Heart right ventricle (tissue), 16 donors: ENCODE data around the gene PLXNB2. TPM values are rescaled to one million over a fixed set of nuclear protein-coding genes. Genes with fewer than 3 reads are reported as not detected.

Experiments used
- ATAC-seq, 8 donors: fragments of 200-7000 bp; cut with Tn5 transposase; one replicate each; pipeline ENCODE4 v1.9.1; 2020; ENCODE audit warnings: mild to moderate bottlenecking in 8 of 8, moderate library complexity in 8 of 8, moderate number of reproducible peaks in 1 of 8
- DNase-seq, 2 donors: peaks; one replicate each; pipeline ENCODE4 v3.0.0-alpha.2; 2020
- H3K27ac ChIP-seq, 10 donors: fragments of 200-600 bp; sonication (generic) in 2 of 10; one replicate each; pipeline versions ENCODE4 v1.5.0 to v1.8.0; 2020 to 2022; ENCODE audit warnings: mild to moderate bottlenecking in 3 of 10
- H3K27me3 ChIP-seq, 7 donors: fragments of 200-600 bp; one replicate each; pipeline ENCODE4 v1.8.0; 2021 to 2022; ENCODE audit warnings: mild to moderate bottlenecking in 2 of 7
- H3K36me3 ChIP-seq, 9 donors: fragments of 200-600 bp; sonication (generic) in 1 of 9; one replicate each; pipeline versions ENCODE4 v1.5.0 to v1.8.0; 2020 to 2022; ENCODE audit warnings: mild to moderate bottlenecking in 2 of 9
- H3K4me1 ChIP-seq, 9 donors: fragments of 200-600 bp; sonication (generic) in 1 of 9; one replicate each; pipeline versions ENCODE4 v1.5.0 to v1.8.0; 2020 to 2022; ENCODE audit warnings: mild to moderate bottlenecking in 4 of 9
- H3K4me3 ChIP-seq, 10 donors: fragments of 200-600 bp; sonication (generic) in 2 of 10; one replicate each; pipeline versions ENCODE4 v1.5.0 to v1.8.0; 2020 to 2022; ENCODE audit warnings: mild to moderate bottlenecking in 7 of 10, moderate library complexity in 2 of 10
- H3K9me3 ChIP-seq, 11 donors: fragments of 200-600 bp in 10 of 11; sonication (generic) in 2 of 11; one replicate each; pipeline versions ENCODE4 v1.5.0 to v1.8.0; 2013 to 2022; ENCODE audit warnings: mild to moderate bottlenecking in 2 of 11, control low read depth in 1 of 11, moderate library complexity in 1 of 11
- CTCF ChIP-seq, 9 donors: fragments of 200-600 bp; sonication (generic) in 2 of 9; IDR thresholded peaks; one replicate each; pipeline versions ENCODE4 v1.5.0 to v1.8.0; 2021 to 2022; ENCODE audit warnings: antibody characterized with exemption in 9 of 9, mild to moderate bottlenecking in 5 of 9, moderate library complexity in 1 of 9
- WGBS, 2 donors: extraction: QIAGEN DNeasy Blood & Tissue Kit; methylation state at CpG; one replicate each; pipeline ENCODE4 v1.1.7; 2013; ENCODE audit warnings: inconsistent platforms in 1 of 2; 5-methylcytosine and 5-hydroxymethylcytosine counted together
- intact Hi-C, 10 donors: fragments of 100-400 bp; cut with DNase I; formaldehyde crosslinking; loops; one replicate each; pipeline versions ENCODE4 v1.11.1 to v1.14.2; 2022
- polyA plus RNA-seq, 2 donors: library from polyadenylated mRNA; stranded (reverse); fragments of 200-250 nt; gene quantifications; one replicate each; pipeline ENCODE4 v1.2.3, GENCODE V29; 2013
- total RNA-seq, 10 donors: library from RNA; stranded (reverse); fragmentation: NEBNext Ultra II Directional in 3 of 10; extraction: Animal tissue kit (Norgen Biotek cat#: 25700) in 3 of 10; gene quantifications; one replicate each; pipeline versions ENCODE4 v1.2.1 to v1.2.4, GENCODE V29; 2021 to 2023
- donor health status: Arrhythmogenic right ventricular cardiomyopathy.
- donor health status: ischemic (EF 13 %, LVEDD 7.1; RV severe dilation, severe dysfunction).
- donor health status: healthy with polysubstance abuse.
- donor health status: DM: no; HTN: yes; CAD: no.
- donor health status: DM: no; HTN: no; CAD: no.
- donor health status: ischemic (EF 25% LVEDD 6.9; RV normal size, moderate dysfunction).
- donor health status: ischemic (EF 25% LVEDD 5.7; RV mildly dilated, moderate dysfunction).
- donor health status: healthy.
- donor health status: DM: yes; HTN: yes; CAD: no.
- donor health status: Ischemic cardiomyopathy.
- donor health status: ischemic (EF 35%, LVEDD 5.7; RV mildly dilated, moderate dysfunction).
- donor health status: nonischemic (EF 11% LVEDD 7.7; RV severe dilation, severe dysfunction).
- donor health status: DM: yes; HTN: yes; CAD: no.
- donor health status: PGD.
- donor health status: ischemic (EF 29% LVEDD 5.4; RV normal size, mild dysfunction).
- donor health status: nonischemic (EF 23%, LVEDD 6.1; RV moderate dilation, normal function).

Gene PLXNB2
- total and polyA plus RNA-seq, 12 donors: 33.5 to 101 (median 57.8) TPM

DNA sequence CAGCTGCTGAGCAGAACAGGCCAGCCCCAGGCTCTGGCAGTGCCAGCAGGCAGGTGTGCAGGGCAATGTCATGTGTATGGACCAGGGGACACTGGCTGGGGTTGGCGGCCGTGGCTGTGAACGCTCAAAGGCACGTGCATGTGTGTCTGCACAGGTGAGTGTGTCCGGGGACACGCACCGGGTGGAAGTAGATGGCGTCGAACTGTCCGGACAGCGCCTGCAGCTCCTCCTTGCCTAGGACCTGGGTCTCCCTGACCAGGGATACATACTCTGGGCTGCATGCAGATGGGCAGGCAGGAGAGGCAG, 57.2 kb downstream of the PLXNB2 start:
- DNase-seq (no peak), ATAC-seq (no peak)
- TF ChIP-seq CTCF (IDR thresholded peaks at IDR 0.05): no peak
- no peaks in the 10 kb centered on the region for H3K27me3 ChIP-seq
- H3K4me1 ChIP-seq: peaks cover 16 to 54% (median 39%) of the 10 kb centered on the region in 9 donors
- H3K4me3 ChIP-seq: peak overlapping the region in 9 of 10 donors; percentile 65 to 94 (median 79)
- WGBS, 2 donors: 83 to 85% methylated on average over 11 of the region's 11 CpGs
- no peaks in the 10 kb centered on the region for H3K9me3 ChIP-seq
- H3K36me3 ChIP-seq: peaks cover 0 to 36% (median 0%) of the 10 kb centered on the region in 9 donors
- intact Hi-C loops: loop anchor here in 7 of 10 donors (5.0 kb wide), 4 partner anchors 77 to 247 kb away; partner anchors contain the start of genes DENND6B (in 3 of the 7) and PPP6R2 (in 2 of the 7)
- peak overlapping the region in 4 of 10 donors; percentile 72 to 85 (median 83) for H3K27ac ChIP-seq

DNA sequence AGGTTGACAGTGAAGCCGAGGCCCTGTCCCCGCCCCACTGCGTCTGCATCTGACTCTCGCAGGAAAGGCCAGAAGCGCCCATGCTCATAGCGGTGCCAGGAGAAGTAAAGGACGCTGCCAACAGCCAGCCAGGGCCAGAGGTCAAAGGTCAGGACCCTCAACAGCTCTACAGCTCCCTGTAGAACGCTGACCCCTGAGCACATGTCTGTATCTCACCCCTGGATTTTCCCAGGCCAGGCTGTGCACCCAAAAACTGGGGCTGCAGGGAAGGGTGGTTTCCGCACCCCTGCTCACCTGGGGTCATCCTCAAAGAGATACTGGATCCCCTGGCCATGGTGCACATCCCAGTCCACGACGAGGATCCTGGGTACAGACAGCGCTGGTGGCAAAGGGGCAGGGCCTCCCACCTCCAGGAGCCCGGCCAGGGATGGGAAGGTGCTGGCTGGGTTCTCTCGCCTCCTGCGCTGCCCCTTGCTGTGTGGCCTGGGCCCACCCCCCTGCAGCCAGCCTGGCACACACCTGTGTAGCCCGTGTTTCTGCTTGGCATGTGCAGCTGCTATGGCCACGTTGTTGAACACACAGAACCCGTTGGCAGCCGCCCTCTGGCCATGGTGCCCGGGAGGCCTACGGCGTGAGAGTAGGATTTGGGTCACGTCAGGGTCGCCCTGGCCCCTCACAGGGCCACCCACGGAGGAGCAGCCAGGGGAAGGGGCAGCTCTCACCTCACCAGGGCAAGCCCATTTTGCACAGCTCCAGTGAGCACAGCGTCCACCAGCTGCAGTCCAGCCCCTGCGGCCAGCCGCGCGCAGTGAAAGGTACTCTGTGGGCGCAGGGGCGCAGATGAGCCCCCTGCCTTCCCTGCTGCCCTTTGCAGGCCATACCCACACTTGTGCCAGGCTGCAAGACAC, 57.9 kb downstream of the PLXNB2 start:
- H3K27me3 ChIP-seq: no peaks in the 10 kb centered on the region
- TF ChIP-seq CTCF (IDR thresholded peaks at IDR 0.05): no peak
- H3K36me3 ChIP-seq: peaks cover 0 to 34% (median 0%) of the 10 kb centered on the region in 9 donors
- ATAC-seq: no peak
- H3K4me1 ChIP-seq: peaks cover 16 to 54% (median 39%) of the 10 kb centered on the region in 9 donors
- intact Hi-C loops: loop anchor here in 8 of 10 donors (5.0 to 10.0 kb wide), 6 partner anchors 78 to 275 kb away; partner anchors contain the start of genes LMF2 (in 4 of the 8), NCAPH2 (in 4 of the 8), DENND6B (in 3 of the 8) and PPP6R2 (in 2 of the 8)
- DNase-seq: no peak
- 92 to 93% methylated on average over 32 of the region's 32 CpGs for WGBS, 2 donors
- H3K27ac ChIP-seq: no peak overlapping the region
- no peaks in the 10 kb centered on the region for H3K9me3 ChIP-seq
- peak overlapping the region in 6 of 10 donors; percentile 75 to 94 (median 82) for H3K4me3 ChIP-seq

DNA sequence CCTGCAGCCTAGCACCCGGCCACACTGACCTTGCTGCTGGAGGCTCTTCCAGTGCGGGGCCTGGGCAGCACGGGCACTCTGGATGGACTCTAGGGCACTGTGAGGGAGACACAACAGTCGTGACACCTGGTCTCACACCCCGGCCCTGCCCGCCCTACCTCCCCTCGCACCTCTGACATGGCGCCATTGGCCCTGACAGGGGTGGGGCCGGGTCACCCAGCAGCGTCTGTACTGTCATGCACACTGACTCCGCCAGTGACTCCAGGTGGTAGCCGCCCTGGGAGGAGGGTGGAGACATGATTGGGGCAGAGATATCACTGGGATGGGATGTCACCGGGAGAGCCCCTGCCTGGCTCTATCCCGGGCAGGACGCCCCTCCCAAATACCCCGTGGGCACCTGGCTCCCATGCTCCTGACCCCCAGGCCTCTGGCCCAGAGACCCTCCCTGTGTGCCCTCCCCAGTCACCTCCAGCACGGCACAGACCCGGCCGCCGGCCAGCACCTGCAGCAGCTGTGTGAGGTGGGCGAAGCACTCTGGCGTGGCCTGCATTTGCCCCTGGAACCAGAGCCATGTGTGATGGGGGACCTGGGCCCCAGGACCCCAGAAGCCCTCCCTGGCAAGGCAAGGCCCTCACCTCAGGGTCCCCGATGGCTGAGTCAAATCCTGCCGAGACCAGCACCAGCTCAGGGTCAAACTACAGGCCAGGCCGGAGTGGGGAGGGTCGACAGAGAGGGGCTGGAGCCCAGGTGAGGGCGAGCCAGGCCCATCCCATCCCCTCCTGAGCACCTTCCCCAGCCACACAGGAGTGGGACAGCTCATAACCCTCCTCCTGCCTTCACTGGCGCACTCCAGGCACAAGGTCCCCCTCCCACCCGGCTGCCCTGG, 59.0 kb downstream of the PLXNB2 start:
- H3K4me3 ChIP-seq: no peak overlapping the region
- no peak overlapping the region for H3K27ac ChIP-seq
- peaks cover 0 to 31% (median 0%) of the 10 kb centered on the region in 9 donors for H3K36me3 ChIP-seq
- H3K9me3 ChIP-seq: no peaks in the 10 kb centered on the region
- intact Hi-C loops: loop anchor here in 5 of 10 donors (10.0 kb wide), 2 partner anchors 256 to 276 kb away; partner anchors contain the start of genes LMF2 (in 4 of the 5), NCAPH2 (in 4 of the 5) and SCO2 (in 1 of the 5)
- no peaks in the 10 kb centered on the region for H3K27me3 ChIP-seq
- H3K4me1 ChIP-seq: peaks cover 23 to 61% (median 48%) of the 10 kb centered on the region in 9 donors
- no peak for DNase-seq
- ATAC-seq: no peak
- TF ChIP-seq CTCF (IDR thresholded peaks at IDR 0.05): no peak
- 90 to 91% methylated on average over 29 of the region's 29 CpGs for WGBS, 2 donors

- Histone ChIP-seq H3K27ac (no peak overlapping the region), H3K36me3 (peaks cover 0 to 31% (median 0%) of the 10 kb centered on the region in 9 donors), H3K9me3 (no peaks in the 10 kb centered on the region), H3K4me1 (peaks cover 30 to 68% (median 55%) of the 10 kb centered on the region in 9 donors), H3K27me3 (no peaks in the 10 kb centered on the region), H3K4me3 (no peak overlapping the region)
- DNase-seq (no peak), ATAC-seq (no peak)
- WGBS, 2 donors: 46 to 47% methylated on average over 16 of the region's 16 CpGs
- intact Hi-C loops: loop anchor here in 5 of 10 donors (10.0 kb wide), 2 partner anchors 257 to 277 kb away; partner anchors contain the start of genes LMF2 (in 4 of the 5), NCAPH2 (in 4 of the 5) and SCO2 (in 1 of the 5)
- TF ChIP-seq CTCF (IDR thresholded peaks at IDR 0.05): no peak
Observed at GRCh38 chr22:50247748-50248147, 59.7 kb downstream of the PLXNB2 start.
